ENCODE data around the gene ATXN7L1.
A peak's percentile ranks its signal among the peaks of the same experiment; 100 is the strongest.

The ATXN7L1 gene

DNA sequence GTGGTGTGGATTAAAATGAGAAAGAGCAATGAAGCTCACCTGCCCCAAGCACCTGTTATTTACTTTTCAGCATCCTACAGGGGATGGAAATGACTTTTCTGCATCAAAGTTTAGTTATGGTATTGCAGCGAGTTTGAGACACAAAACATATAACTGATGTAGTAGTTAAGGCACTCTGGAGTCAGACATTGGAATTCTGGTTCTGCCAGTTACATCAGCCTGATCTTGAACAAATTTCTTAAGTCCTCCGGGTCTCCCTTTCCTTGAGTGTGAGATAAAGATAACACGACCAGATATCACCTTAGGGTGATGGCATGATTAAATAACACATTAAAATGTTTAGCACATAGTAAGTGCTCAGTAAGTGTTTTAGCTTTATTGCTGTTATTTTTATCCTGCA, 97.4 kb downstream of the ATXN7L1 start:
- DNase-seq (ENCODE audit: low spot score) = no peak

DNA sequence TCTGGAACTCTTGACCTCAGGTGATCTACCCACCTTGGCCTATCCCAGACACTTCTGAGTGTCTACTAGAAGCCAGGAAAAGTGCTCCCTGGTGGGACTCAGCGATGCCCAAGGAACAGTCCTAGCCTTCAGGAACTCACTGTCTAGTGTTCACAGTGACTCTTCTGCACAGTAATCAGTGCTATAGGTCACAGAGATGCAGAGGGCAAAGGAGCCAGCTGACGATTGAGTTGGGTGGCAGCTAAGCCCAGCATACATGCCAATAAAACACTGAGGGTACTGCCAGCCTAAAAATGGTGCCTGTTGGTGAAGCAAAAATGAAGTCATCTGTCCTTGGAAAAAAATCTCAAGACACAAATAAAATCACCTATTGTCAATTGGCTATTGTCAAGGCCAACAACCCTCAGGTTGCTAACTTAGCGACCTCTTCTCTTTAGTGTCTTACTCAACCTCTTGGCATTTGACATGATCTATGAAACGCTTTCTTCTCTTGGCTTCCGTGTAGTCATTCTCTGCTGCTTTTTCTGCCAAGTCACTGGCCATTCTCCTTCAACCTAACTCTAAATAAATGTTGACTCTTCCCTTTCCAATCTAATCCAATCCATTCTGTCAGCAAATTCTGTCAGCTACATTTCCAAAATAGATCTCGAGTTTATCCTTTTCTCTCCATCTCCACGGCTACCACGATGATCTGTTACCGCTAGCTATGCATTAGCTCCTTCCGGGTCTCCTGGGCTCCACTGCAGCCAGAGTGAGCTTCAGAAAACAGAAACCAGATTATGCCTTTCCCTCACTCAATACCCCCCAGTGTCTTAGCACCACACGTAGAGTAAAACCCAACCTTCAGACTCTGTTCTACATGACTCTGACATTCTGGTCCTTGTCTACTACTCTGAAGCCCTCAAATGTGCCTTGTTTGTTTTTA, 99.2 kb downstream of the ATXN7L1 start:
- no peak for DNase-seq (ENCODE audit: low spot score)

DNA sequence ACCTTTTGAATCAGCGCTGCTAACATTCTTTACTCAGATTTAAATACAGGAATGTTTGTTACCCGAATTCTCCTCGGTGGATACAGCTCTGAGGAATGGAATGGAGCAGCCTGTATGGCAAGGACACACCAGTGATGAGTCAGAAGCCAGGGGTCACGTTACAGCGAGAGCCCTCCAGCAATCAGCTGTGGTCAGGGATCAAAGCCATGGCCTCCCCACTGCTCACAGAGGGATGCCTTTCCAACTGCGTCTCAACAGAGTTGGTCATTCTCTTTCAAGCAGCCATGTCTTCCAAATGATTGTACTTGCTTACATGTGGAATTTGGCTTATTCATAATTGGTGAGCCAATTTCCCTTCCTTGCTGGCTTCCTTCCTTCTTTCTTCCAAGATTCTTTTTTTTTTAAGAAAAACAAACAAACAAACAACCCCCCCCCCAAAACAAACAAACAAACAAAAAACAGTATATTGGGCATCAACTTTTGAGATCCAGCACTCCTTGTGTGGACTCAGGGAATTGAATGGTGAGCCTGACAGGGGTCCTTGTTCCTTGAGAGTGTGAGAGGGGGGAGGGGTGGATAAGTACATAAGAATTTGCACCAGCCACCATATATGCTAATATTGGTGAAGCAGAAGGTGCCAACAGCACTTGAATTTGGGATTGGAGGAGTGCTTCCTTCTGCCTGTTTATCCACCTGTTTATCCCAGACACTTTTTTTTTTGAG, 100.2 kb downstream of the ATXN7L1 start:
- DNase-seq (ENCODE audit: low spot score) = no peak

DNA sequence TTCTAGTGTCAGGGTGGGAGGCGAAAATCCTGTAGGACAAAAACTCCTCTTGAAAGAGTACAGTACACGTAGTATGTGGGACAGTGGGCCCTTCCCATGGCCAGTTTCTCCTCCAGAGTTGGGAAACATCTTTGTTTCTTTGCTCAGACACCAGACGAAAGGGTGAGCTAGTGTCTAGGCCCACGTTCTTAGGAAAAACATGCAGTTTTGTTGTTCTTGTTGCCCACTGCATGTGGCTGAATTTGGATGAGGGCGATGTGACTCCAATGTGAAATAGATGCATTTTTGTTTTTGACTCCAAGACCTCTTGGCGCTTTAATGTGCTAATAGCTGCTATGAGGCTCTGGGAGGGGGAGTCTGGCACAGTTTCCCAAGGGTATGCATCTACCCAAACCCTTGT, 100.8 kb downstream of the ATXN7L1 start:
- DNase-seq (ENCODE audit: low spot score) = no peak

DNA sequence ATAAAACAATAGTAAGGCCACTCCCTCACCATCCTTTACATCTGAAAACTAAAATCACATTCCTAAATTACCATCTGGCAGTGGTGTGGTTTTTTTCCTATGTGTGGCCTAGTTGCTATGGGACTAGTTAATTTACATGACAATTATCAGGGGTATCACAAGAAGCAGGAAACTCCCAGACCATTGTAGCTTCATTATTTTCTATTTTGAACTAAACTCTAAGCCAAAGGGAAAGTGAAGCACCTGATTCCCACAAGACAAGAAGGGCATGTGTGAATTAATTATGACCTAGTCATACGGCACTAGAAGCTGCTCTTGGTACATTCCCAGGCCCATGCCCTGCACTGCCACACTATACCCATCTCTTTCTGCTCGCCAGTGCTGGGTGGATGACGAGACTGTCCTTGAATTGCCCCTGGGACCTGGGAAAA, 103.4 kb downstream of the ATXN7L1 start:
- DNase-seq (ENCODE audit: low spot score) = no peak

DNA sequence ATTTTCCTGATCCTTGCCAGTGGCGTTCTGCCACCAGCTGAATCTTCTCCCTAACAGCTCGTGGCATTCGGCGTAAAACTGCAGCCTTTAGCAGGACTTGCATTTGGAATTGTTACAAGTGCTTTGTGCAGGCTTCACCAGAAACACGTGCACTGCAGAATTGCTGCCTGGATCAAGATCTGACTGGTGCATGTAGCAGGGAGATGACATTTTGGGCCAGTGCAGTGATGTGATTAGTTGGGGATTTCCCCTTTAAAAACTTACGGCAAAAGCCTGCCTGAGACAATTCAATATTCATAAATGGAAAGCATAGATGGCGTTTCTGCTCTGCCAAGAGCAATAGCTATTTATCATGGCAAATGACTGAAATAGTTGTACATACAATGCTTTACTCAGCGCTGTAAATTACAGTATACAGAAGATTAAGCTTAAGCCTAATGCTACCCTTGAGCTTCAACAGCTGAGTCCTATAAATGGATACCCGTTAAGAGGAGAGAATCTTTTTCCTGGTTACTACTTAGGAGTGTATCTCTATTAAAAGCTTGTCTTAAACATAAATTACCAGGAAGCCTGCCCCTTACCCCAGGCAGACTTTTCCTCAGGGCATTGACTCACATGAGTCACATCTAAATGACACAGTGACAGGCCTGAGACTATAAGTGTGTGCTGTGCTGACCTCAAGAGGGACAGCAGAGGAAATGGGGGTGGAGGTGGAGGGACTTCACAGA, 106.3 kb downstream of the ATXN7L1 start:
- peak; percentile 31 for DNase-seq (ENCODE audit: low spot score)

DNA sequence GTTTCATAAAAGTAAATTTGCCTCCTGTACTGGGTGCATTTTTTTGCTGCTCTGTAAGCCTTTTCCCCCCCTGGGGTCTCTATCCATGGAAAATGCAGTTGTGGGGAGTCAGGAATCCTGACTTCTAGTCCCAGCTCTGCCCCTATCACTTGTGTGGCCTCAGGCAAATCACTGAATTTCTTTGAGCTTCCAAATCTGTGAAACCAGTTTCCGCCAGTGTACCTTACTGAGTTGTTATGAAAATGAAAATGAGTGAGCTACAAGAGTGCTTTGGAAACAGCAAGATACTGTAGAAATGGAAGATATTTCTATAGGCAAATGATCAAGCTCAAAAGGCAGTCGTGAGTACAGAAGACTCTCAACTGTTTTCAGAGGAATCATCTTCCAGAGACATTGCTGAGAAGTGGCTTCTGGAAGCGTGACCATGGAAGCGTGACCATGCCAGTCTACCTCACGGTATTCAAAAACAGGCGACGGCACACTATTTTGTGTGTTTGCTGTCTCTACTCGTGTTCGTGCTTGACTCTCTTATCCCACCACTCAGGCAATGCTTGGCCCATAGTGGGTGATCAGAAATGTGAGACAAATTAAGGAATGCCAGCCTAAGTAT, 107.4 kb downstream of the ATXN7L1 start:
- peak; percentile 16 for DNase-seq (ENCODE audit: low spot score)

DNA sequence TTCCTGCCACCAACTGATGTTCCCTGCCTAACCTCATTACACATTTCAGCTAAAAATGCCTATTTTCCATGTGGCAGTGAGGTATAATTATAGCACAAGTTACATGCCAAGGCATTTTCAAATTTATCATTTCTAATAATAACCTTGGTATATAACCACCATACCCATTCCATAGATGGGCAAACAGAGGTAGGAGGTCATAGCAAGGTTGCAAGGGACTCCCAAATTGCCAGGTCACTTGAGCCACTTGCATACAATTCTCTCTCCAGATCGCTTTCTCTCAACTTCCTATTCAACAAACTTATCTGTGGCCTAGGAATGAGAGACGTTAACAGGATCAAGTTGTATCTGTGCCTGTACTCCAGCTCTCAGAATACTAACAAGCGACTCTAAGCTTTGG, 108.3 kb downstream of the ATXN7L1 start:
- DNase-seq (ENCODE audit: low spot score) = no peak

DNA sequence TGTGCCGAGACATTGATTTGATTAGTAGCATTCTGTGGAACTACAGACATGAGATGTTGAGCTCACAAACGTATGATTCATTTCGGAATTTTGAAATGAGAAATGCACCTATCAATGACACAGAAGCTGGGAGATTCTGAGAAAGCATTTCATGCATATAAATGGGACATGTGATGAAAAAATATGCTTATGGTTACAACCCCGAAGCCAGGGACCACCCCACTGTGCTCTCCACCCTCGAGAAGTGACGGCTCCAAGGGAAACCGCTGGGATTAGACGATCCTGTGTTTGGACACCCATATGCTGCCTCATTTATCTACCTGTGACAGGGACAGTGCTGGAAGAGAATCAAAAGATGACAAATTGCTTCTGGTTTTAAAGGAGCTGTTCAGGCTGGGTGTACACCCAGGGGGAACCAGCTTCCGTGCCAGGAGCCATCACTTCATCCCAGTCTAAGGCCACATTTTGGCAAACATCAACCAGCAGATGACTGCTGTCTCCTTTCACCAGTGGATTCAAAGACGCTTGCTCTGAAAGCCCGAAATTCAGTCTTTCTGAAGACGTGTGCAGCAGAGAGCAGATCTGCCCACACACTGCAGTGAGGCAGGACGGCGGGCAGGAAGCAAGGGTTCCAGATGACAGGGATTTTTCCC, 109.9 kb downstream of the ATXN7L1 start:
- no peak for DNase-seq (ENCODE audit: low spot score)

DNA sequence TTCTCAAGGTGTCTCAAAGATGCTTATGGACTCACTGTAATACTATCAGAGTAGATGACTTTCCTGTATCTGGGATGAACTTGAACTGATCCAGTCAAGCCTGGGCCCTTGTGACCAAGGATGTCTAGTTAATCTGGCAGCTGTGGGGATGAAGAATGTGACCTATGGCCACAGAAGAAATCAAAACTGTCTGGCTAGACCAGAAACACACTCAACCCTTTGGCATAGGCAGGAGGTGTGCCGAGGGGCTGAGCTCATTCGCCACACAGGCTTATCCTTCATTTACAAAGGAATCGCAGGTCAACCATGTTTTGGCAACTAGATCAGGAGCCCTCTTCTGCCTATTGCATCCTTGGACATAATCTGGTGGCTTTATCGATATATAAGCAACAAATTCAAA, 110.6 kb downstream of the ATXN7L1 start:
- DNase-seq (ENCODE audit: low spot score) = no peak

DNA sequence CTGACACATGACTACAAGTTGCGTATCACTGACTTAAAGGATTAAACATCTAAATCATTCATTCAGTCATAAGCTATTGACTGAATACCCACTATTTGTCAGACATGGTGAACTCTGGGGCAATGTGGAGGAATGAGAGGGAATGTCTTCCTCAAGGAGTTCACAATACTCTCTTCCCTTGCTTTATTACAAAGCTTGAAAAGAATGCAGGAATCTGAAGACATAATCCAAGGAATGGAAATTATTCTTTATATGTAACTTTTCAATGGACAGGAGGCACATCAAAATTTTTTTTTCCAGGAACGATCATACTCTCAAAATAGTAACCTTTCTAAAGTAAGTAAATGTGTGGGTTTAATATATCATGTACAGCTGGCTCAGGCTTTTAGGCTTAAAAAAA, 111.9 kb downstream of the ATXN7L1 start:
- DNase-seq (ENCODE audit: low spot score) = no peak

DNA sequence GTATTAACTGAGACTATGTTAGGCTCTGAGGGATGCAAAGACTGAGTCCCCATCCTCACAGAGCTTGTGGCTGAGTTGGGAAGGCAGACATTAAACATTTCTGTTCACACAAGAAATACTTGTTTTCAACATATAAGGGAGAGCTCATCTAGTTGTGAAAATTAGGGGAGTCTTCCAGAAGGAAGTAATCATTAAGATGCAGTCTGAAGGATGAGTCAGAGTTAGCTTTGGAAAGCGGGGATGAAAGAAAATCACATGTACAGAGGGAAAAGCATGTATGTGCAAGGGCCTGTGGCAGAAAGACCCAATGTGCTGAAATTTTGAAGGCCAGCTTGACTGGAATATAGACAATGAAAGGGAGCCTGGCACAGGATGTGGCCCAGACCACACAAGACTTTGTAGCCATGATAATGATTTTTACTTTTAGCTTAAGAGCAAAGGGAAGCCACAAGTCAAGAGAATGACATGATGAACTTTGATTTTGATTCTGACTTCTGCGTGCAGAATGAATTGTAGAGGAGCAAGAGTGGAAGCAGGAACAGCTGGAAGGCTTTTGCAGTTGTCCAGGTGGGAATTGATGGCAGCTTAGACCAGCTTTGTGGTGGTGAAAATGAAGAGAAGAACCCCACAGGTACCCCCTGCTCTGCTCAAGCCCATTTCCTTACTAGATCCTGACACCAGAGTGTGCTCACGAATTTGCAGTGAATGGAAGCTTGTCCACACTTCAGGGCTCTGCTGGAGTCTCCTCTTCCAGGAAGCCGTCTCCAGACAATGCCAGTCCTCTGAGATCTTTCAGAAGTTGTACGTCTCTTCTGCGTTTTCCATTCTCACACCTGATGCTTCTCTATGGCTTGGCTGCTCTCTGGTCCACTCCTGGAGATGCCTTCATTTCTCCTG, 115.6 kb downstream of the ATXN7L1 start:
- DNase-seq (ENCODE audit: low spot score) = no peak

DNA sequence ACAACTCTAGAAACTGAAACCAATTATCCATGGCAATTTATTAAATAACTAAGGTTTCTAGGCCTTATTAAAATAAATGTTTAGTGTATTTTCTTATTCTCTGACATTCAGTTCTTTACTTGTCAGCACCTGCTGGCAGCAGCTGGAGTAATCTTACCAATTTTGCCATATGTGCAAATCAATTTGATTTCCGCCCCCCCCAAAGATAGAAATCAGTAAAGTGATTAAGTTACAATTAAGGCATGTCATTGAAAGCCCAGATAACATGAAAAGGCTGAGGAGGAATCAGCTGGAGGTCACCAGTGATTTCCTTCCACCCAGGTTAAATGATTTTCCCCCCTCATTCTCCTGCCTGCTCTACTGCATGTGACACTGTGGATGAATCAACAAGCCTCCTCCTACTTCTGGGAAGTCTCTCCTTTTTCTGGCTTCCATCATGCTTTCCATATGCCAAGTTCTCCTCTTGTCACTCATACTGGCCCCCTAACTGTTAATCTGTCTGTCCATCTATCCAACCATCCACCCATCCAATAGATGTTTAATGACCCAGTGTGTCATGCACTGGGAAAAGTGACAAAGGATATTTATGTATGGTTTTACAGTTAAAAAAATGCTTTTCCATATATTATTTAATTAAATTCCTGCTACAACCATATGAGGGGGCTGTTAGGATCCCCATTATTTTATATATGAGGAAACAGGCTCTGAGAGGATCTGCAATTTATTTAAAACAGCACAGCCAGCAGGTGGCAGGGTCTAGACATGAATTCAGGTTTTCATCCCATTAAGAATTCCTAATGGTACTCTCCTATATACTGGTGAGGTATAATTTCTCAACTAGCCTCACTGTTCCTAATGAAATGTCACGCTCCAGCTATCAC, 116.5 kb downstream of the ATXN7L1 start:
- no peak for DNase-seq (ENCODE audit: low spot score)

DNA sequence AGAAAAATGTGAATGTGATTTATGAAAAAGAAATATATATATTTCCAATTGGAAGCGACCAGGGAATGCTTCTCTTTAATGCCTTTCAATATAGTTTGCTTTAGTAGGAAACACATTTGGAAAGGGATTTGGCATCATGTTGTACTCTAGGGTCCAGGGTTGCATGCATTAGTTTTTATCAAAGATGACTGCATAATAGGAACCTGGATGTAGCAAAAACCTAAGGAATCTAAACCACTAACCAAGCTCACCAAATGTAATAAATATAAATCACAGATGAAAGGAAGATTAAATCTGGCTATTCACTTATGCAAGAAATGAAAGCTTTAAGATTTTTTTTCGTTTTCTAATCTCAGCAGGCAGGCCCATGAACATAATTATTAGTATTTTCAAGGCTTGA, 120.0 kb downstream of the ATXN7L1 start:
- DNase-seq (ENCODE audit: low spot score) = no peak

DNA sequence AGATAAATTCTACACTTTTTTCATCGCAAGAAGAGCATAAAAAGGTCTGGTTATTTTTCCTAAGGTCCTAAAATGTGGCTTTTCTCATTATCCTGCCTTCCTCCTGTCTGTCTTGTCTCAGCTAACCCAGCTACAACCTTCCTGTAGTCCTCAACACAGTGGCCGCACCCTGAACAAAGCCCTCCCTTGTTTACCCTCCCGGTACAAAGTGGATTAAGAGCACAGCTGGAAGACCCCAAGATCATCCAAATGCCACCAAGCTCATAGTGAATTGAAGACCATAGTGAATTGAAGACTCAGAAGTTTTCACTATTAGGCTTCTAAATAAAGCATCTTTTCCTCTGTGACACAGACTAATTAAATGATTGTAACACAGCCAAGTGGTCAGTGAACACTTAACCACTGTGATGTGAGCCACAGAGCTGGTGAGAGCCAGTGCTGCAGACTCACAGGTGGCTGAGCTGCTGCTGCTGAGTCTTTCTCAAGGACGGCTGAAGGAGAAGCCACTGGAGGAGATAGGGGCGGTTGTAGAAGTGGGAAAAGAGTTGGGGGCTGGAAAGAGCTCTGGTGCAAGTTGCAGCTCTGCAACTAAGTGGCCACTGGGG, 123.6 kb downstream of the ATXN7L1 start:
- no peak for DNase-seq (ENCODE audit: low spot score)

DNA sequence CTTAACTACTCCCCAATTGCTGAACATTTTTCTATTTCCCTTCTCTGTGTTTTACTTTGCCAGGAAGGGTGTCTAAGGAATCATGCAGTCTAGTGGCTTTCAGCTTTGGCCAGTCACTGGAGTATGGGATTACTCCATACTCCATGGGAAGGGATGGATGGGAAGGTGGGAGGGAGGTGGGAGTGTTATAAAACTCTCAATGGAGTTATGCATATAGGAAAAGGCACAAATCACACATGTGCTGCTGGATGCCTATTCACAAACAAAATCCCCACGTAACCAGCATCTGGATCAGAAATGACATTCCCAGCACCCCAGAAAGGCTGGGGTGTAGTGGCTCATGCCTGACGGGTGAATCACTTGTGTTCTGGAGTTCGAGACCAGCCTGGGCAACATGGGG, 125.3 kb downstream of the ATXN7L1 start:
- DNase-seq (ENCODE audit: low spot score) = no peak

DNA sequence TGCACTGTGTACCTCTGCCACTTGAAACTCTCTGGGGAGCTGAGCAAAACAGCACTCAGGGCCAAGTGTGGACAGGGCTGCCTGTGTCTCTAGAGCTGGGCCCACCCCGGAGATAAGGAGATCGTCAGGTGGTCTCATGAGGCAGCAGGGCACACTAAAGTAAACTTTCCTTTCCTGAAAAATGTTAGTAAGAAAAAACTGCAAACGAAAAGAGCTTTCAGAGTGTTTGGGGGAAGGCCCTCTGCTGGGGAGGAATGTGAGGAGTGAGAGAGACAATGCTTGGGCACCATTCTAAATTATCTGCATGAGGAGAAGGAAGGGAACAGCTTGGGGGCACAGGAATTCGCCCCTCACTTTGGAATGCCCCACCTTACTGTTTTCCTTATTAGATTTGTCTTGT, 127.7 kb downstream of the ATXN7L1 start:
- DNase-seq (ENCODE audit: low spot score) = no peak

DNA sequence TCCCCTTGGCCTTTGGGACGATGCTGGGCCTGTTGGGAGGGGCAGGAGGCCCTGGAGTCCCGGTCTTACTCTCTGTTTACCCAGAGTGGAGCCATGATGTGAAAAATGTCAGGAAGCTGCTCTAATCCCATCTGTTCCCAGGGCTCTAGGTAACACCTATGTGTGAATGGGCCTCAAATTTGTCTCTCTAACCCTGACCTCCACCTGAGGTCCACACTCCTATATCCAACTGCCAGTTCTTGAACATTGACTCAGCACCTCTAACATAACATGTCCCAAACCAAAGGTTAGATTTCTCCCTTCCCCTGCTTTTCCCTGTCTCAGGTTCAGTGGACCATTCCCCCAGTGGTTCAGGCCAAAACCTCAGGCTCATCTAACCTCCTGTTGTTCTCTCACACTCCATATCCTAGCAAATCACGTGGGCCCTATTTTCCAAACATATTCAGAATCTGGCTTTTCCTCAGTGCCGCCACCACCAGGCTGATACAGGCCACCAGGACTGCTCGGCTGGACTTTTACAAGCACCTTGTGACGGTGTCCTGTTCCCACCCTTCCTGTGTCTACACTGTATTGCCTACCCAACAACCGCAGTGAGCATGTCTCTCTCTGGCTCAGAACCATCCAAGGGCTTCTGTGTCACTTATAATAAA, 130.6 kb downstream of the ATXN7L1 start:
- no peak for DNase-seq (ENCODE audit: low spot score)

DNA sequence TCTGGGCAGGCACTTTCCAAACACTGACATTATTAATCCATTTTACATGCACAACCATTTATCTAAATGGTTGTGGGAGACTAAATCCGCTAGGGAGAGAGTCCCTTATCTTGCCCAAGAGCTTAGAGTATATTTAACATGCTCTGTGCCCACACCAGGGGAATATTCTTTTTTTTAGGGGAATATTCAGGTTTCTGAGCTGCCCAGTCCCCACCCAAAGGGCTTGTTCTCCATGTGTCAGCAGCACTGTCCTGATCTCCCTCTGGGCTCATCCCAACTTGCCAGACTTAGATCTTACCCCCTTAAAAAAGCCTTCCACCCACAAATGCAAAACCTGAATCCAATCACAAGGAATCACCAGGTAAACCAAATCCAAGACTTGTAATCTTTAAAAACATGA, 132.1 kb downstream of the ATXN7L1 start:
- DNase-seq (ENCODE audit: low spot score) = no peak

All from germinal center (tissue), 1 donor.